DMS79 (cell line): ENCODE data around the gene PAX5.

Experiments
- DNase-seq: peaks from one replicate; lab custom pipeline; 2025; lab: John Stamatoyannopoulos, UW

Gene PAX5

GRCh38 chr9:37025071-37025822, 8.8 kb downstream of the PAX5 start:
- no peak for DNase-seq

GRCh38 chr9:37017546-37017945, 16.5 kb downstream of the PAX5 start:
- no peak for DNase-seq

DNA sequence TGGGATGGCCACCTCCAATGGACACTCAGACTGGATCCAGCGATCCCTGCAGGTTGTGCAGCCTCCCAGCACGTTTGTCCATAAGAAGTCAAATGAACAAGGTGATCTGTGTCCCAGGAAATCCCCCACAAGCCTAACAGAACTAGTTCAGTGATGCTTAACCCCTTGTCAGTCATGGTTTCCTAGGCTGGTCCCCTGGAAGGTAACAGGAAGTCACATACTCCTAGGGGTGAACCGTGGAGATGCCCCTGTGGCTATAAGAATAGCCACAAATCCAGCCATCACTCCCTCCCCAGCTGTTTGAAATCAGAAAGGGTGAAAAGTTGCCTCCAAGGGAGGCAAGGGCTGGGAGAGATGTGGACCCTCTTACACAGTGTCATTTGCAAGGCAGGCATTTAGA, 22.5 kb downstream of the PAX5 start:
- DNase-seq: no peak

DNA sequence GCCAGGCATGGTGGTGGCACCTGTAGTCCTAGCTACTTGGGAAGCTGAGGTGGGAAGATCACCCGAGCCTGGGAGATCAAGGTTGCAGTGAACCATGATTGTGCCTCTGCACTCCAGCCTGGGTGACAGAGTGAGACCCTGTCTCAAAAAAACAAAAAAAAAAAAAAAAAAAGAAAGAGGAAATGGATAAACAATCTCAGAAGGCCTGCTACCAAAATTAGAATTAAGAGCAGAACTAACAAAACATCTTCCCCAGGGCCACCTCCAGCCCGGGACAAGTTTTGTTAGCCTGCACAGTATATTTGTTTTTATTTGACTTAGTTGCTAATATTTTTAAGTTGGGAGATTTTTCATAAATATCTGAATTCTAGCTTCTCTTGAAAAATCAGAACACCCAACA, 23.1 kb downstream of the PAX5 start:
- no peak for DNase-seq

DNA sequence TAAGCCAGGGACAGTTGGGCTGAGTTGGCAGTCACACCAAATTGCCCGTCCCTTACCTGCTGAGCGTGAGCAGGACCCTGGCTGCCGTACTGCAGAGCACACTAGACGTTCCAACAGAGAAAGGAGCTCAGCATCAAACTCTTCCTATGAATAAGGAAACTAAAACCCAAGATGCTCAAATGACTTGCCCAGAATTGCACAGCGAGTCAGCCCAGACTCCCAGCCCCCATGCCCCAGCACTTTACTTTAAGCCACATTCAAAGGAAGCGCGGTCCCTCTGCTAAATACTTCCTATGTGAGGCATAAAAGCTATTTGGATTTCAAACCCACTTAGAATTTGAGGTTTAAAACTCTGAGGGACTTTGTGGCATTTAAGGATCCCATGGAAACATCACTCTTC, 23.9 kb downstream of the PAX5 start:
- no peak for DNase-seq

DNA sequence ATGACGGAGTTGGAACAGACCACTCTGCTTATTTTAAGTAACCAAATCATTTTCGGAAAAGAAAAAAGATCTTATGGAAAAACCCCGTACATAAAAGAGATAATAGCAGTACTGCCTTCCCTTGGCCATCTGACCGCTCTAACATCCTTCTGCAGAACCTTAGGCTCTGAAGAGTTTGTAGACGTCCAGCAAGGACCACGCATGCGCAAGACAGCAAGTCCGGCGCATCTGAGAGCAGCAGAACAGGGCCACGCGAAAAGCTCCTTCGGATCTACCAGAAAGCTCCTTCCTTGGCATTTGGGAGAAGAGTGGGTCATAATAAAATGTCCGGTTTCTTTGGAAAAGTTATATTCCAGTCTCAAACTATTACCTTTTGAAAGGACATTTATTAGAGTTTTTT, 26.8 kb downstream of the PAX5 start:
- DNase-seq: no peak

GRCh38 chr9:37005517-37006140, 28.4 kb downstream of the PAX5 start:
- no peak for DNase-seq

DNA sequence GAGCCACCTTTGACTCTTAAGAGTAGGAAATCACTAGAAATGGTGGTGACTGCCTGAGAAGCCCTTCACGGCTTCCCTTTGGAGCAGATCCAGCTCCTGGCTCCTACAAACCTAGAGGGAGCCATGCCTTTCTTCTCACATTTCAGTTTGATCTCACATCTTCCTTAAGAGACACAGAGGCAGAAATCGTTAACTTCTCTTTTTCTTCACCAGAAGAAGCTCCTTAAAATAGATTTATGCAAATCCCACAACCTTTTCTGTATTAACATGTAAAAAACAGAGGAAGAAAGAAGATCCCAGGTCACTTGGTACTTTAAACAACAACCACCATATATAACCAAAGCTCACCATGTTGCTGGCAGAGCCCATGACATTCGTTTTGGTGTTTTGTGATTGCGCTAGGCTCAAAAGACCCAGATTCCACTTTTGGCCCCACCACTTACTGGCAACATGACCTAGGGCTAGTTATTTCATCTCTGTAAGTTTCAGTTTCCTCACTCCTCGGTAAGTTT, 29.6 kb downstream of the PAX5 start:
- peak; percentile 65 for DNase-seq

DNA sequence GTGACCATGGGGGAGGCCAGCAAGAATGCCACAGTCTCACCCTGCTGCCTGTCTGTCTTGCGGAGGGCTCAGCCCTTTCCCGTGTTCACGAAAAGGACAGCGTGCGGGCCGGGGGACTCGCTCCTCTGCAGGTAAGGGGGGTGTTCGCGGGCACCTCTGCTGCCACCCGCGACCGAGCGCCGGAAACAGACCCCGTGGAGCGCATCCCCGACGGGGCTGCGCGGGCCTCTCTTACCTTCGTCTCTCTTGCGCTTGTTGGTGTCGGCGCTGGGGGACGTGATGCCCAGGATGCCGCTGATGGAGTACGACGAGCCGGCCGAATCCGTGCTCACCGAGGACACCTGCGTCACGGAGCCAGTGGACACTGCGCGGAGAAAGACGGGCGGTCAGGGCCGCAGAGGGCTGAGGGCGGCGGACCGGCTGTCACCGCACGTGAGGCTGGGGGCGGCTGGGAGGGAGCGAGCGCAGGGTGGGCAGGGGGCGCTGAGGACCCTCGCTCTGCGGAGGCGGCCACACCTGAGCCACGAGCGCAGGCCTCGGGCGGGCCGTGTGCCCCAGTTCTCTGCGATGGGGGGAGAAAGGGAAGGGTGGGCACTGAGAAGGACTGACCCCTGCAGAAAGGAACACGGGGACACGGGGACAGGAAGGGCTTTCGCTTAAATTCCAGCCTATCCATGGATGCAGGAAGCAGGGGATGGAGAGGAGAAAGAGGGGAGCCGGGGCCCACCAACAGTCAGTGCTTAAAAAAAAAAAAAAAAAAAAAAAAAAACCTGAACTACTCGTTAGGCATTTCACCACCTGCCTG, 31.5 kb downstream of the PAX5 start:
- no peak for DNase-seq

DNA sequence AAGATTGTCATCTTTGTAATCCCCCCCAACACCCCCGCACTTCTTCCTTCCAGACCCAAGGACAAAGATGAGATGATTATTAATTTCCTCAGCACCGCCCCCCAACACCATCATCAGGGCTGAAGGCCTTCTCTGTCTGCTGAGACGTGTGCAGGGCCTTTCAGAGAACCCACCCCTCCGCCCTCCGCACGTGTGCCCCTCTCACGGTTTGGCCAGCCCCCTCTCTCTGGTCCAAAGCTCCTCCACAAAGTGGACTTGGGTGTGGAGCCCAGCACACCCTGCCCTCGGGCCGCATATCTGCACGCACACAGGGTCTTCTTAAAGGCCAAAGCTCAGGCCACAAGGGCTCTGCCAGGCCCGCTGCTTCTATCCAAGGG, 32.0 kb downstream of the PAX5 start:
- no peak for DNase-seq

- no peak for DNase-seq
Measured at GRCh38 chr9:37001459-37001858, 32.6 kb downstream of the PAX5 start.

- no peak for DNase-seq
Measured at GRCh38 chr9:36999728-37000333, 34.2 kb downstream of the PAX5 start.

GRCh38 chr9:36997414-36997813, 36.7 kb downstream of the PAX5 start:
- no peak for DNase-seq

- no peak for DNase-seq
Measured at GRCh38 chr9:36996706-36997086, 37.4 kb downstream of the PAX5 start.

GRCh38 chr9:36995927-36996705, 38.0 kb downstream of the PAX5 start:
- no peak for DNase-seq

GRCh38 chr9:36993933-36994764, 39.9 kb downstream of the PAX5 start:
- no peak for DNase-seq

DNA sequence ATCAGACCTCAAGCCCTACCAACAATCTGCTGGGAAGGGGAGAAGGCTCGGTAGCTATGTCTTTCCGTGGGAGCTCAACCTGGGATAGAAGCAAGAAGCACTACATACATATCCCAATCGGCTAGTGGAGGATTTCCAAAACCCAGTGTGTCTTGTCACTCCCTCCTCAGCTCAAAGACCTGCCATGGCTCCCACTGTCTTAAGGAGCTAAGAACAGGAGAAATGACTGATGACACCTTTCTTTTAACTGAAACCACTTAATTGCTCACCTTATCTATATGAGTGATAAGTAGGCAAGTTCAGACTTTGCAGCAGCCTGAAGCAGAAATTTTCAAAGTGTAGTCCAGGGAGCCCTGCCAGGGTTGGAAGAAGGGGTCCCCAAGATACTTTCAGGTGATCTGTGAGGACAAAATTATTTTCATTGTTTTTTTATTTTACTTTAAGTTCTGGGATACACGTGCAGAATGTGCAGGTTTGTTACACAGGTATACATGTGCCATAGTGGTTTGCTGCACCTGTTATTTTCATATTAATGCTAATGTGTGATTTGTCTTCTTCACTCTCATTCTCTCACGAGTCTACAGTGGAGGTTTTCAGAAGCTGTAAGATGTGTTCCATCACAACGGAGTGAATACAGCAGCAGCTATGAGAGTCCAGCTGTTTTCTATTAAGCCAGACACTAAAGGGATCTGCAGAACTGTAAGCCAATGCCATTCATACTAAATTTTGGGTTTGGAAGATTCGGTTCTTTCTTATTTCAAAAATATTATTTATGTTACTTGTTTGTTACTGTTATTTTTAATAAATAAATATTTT, 41.4 kb downstream of the PAX5 start:
- no peak for DNase-seq

- DNase-seq: no peak
Measured at GRCh38 chr9:36991516-36992134, 42.4 kb downstream of the PAX5 start.

DNA sequence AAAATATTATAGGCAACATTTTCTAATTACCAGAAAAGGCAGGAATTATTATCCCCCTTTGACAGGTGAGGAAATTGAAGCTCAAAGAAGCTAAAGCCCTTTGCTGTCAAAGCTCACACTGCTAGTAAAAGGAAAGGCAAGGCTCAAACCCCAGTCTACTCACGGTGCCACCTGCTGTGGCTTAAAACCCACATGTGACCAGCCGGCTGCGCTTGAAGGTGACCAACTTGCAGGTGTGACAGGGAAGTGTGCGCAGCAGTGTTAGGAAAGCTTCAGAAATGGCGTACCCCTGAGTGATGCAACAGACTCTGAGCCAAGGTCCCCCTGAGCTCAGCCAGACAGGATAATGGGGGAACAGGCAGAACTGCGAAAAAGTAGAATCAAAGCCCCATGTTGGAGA, 45.2 kb downstream of the PAX5 start:
- no peak for DNase-seq
